Left ventricle myocardium inferior (tissue), 1 donor: ENCODE measurements around the gene SUMO2. TPM values are rescaled to one million over a fixed set of nuclear protein-coding genes. Genes with fewer than 3 reads are reported as not detected.
A peak's percentile ranks its signal among the peaks of the same experiment; 100 is the strongest.

Source experiments
- DNase-seq: peaks from one replicate; pipeline ENCODE4 v3.0.0-alpha.2; 2020
- H3K27ac ChIP-seq: fragments of 200-600 bp; replicated peaks from 2 replicates; pipeline ENCODE4 v1.8.0; 2021
- H3K27me3 ChIP-seq: fragments of 200-600 bp; 2 replicates; pipeline ENCODE4 v1.8.0; 2021; ENCODE audit warnings: low read depth
- H3K36me3 ChIP-seq: fragments of 200-600 bp; 2 replicates; pipeline ENCODE4 v1.8.0; 2021
- H3K4me1 ChIP-seq: fragments of 200-600 bp; 2 replicates; pipeline ENCODE4 v1.8.0; 2021
- H3K4me3 ChIP-seq: fragments of 200-600 bp; 2 replicates; pipeline ENCODE4 v1.8.0; 2021; ENCODE audit warnings: mild to moderate bottlenecking, moderate library complexity
- H3K9me3 ChIP-seq: fragments of 200-600 bp; replicated peaks from 2 replicates; pipeline ENCODE4 v1.8.0; 2021
- intact Hi-C: fragments of 100-400 bp; cut with micrococcal nuclease; formaldehyde crosslinking; loops from one replicate; pipeline ENCODE4 v1.11.0; 2022
- total RNA-seq: library from RNA; stranded (reverse); fragmentation: NEBNext Ultra II Directional; extraction: Animal tissue kit (Norgen Biotek cat#: 25700); gene quantifications from one replicate; pipeline ENCODE4 v1.2.1, GENCODE V29; 2021
- TF ChIP-seq, protein P1 (sequence below): fragments of 200-600 bp; IDR thresholded peaks from 2 replicates; pipeline ENCODE4 v1.8.0; 2021; ENCODE audit warnings: antibody characterized with exemption, mild to moderate bottlenecking, borderline replicate concordance
- donor health status: DM: no; HTN: yes; CAD: no; lungs with severe emphysema.

SUMO2 gene
- total RNA-seq, 1 donor from 2014 or later = 183 TPM

DNA sequence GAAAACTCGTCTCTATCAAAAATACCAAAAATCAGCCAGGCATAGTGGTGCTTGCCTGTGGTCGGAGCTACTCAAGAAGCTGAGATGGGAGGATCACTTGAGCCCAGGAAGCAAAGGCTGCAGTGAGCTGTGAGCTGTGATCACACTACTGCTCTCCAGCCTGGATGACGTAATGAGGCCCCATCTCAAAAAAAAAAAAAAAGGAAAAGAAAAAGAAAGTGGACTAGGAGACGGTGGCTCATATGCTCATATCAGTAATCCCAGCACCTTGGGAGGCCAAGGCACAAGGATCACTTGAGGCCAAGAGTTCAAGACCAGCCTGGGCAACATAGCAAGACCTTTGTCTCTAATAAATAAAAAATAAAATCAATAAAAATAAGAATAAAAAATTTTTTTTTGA lies 8.8 kb upstream of the SUMO2 start:
- Histone ChIP-seq H3K9me3 (no peaks in the 10 kb centered on the region), H3K27ac (no peak overlapping the region), H3K4me3 (no peak overlapping the region), H3K36me3 (no peaks in the 10 kb centered on the region), H3K27me3 (no peaks in the 10 kb centered on the region), H3K4me1 (no peaks in the 10 kb centered on the region)
- no peak for DNase-seq
- TF ChIP-seq, protein P1, sequence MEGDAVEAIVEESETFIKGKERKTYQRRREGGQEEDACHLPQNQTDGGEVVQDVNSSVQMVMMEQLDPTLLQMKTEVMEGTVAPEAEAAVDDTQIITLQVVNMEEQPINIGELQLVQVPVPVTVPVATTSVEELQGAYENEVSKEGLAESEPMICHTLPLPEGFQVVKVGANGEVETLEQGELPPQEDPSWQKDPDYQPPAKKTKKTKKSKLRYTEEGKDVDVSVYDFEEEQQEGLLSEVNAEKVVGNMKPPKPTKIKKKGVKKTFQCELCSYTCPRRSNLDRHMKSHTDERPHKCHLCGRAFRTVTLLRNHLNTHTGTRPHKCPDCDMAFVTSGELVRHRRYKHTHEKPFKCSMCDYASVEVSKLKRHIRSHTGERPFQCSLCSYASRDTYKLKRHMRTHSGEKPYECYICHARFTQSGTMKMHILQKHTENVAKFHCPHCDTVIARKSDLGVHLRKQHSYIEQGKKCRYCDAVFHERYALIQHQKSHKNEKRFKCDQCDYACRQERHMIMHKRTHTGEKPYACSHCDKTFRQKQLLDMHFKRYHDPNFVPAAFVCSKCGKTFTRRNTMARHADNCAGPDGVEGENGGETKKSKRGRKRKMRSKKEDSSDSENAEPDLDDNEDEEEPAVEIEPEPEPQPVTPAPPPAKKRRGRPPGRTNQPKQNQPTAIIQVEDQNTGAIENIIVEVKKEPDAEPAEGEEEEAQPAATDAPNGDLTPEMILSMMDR = no peak
- intact Hi-C loops = no loop called here

DNA sequence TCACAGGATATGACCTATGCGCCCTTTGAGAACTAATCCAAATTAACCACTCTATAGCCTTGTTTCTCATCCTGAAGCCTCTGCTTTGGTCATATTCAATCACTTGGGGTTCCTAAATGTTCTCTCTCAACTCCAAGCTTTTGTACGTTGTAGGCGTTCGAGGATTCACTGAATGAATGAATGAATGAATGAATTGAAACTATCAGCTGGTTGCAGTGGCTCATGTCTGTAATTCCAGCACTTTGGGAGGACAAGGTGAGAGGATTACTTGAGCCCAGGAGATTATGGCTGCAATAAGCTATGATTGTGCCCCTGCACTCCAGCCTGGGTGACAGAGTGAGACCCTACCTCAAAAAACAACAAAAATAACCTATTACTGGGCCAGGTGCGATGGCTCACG lies 5.9 kb upstream of the SUMO2 start:
- H3K9me3 ChIP-seq = no peaks in the 10 kb centered on the region
- H3K4me3 ChIP-seq = no peak overlapping the region
- H3K27ac ChIP-seq = no peak overlapping the region
- DNase-seq = no peak
- TF ChIP-seq, protein P1 = no peak
- peaks cover under 1% of the 10 kb centered on the region for H3K4me1 ChIP-seq
- H3K36me3 ChIP-seq = no peaks in the 10 kb centered on the region
- H3K27me3 ChIP-seq = no peaks in the 10 kb centered on the region
- intact Hi-C loops = no loop called here

DNA sequence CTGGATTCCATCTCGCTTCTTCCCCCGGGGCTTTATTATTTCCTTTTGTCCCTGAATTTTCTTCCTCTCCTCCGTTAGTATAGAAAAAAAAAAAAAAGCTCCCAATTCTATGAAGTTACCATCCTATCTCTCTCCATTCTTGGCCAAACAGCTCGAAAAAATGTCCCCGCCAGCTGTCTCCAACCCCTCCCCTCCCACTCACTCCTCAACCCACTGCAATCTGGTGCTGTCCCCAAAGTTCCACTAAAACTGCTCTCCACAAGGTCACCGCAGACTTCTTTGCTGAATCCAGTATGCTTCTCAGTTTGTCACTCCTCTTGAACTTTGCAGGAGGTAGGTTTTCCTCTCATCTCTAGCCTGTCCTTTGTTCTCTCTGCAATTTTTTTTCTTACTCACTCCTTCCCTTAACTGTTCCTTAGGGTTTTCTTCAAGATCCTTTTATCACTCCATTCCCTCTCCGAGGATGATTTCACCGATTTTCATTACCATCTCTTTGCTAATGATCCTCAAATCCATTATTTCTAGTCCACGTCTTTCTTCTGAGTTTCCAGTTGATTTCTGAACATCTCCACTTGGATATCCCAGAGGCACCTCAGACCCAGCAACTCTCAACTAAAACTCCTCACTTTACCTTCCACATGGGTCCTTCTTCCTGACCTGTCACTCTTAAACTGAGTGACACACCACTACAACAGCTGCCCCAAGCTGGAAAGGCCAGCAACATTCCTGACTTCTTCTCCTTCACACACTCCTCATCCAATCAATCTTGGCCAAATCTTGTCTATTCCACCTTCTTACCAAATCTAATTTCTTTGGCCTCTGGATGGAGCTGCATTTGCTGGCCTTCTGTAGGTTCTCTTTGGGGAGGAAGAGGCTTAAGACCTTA lies 1.5 kb upstream of the SUMO2 start:
- no peaks in the 10 kb centered on the region for H3K9me3 ChIP-seq
- TF ChIP-seq, protein P1 = no peak
- peaks cover 38% of the 10 kb centered on the region for H3K4me1 ChIP-seq
- H3K4me3 ChIP-seq = no peak overlapping the region
- no peak for DNase-seq
- H3K27ac ChIP-seq = no peak overlapping the region
- H3K27me3 ChIP-seq = no peaks in the 10 kb centered on the region
- H3K36me3 ChIP-seq = peaks cover 13% of the 10 kb centered on the region
- intact Hi-C loops = no loop called here

DNA sequence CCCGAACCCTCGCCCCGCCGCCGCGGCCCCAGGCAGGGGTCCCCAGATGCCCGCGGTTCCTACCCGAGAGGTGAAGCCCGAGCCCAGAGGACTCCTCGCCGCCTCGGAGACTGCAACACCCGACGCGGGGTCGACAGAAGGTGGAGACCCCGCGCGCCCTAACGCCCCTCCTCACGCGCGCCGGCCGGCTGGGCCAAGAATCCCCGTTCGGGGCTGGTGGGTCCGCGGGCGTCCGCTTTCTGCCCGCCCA lies 515 bp downstream of the SUMO2 start:
- Histone ChIP-seq H3K4me3 (peak overlapping the region; percentile 99), H3K27ac (peak overlapping the region; percentile 100), H3K27me3 (no peaks in the 10 kb centered on the region), H3K9me3 (no peaks in the 10 kb centered on the region), H3K36me3 (peaks cover 32% of the 10 kb centered on the region), H3K4me1 (peaks cover 45% of the 10 kb centered on the region)
- no peak for DNase-seq
- TF ChIP-seq, protein P1 = no peak
- intact Hi-C loops = no loop called here

DNA sequence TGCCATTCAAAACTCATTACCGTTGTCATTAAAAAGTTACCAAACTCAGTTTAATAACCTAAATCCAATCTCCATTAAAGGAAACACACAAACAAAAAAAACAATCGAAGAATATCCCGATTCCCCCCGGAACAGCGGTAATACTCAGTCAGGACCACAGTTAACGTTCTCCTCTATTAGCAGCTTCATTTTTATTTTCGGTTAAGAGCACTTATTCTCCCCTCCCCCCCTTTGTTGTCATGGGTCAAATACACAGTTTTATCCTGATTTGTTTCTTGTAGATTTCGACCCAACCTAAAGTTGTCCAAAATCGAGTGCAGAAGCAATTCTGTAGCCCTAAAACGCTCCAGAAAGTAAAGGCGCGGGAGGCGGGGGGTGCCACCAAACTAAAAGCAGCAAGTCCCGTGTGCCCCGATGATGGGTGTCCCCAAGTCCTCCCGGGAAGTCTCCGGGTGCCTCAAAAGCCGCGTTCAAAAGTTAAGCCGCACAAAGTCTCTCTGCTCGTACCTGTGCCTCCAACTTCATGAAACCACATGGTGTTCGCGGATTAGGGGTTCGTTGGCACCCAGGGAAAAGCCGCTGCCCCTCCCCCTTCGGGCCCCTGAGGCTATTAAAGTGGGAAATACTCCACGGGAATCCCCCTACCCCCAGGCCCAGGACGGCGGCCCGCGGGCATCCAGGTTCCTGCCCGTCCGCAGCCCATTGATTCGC lies 996 bp downstream of the SUMO2 start:
- Histone ChIP-seq H3K4me3 (peak overlapping the region; percentile 99), H3K9me3 (no peaks in the 10 kb centered on the region), H3K27ac (peak overlapping the region; percentile 100), H3K27me3 (no peaks in the 10 kb centered on the region), H3K36me3 (peaks cover 36% of the 10 kb centered on the region), H3K4me1 (peaks cover 45% of the 10 kb centered on the region)
- TF ChIP-seq, protein P1 = no peak
- intact Hi-C loops = no loop called here
- DNase-seq = peak; percentile 17
